Suppressor macrophage treated with lipopolysaccharide for 4 hours (primary cell): ENCODE measurements around the gene TCFL5.

Experiments
- DNase-seq: peaks from one replicate; pipeline ENCODE4 v3.0.0-alpha.2; 2020

The TCFL5 gene

GRCh38 chr20:62894261-62894660 is 32.6 kb upstream of the TCFL5 start:
- DNase-seq: no peak

GRCh38 chr20:62893700-62894099 is 32.1 kb upstream of the TCFL5 start:
- no peak for DNase-seq

GRCh38 chr20:62892348-62893304 is 31.0 kb upstream of the TCFL5 start:
- DNase-seq: no peak

- DNase-seq: no peak
Measured at GRCh38 chr20:62891111-62891510, 29.5 kb upstream of the TCFL5 start.

- DNase-seq: no peak
Measured at GRCh38 chr20:62890444-62890843, 28.8 kb upstream of the TCFL5 start.

- no peak for DNase-seq
Measured at GRCh38 chr20:62889871-62890270, 28.2 kb upstream of the TCFL5 start.

GRCh38 chr20:62889411-62889810 is 27.8 kb upstream of the TCFL5 start:
- no peak for DNase-seq

GRCh38 chr20:62888910-62889309 is 27.3 kb upstream of the TCFL5 start:
- DNase-seq: no peak

- no peak for DNase-seq
Measured at GRCh38 chr20:62888406-62888805, 26.8 kb upstream of the TCFL5 start.

GRCh38 chr20:62887860-62888239 is 26.2 kb upstream of the TCFL5 start:
- no peak for DNase-seq

GRCh38 chr20:62887152-62887859 is 25.7 kb upstream of the TCFL5 start:
- DNase-seq: peak; percentile 40

- no peak for DNase-seq
Measured at GRCh38 chr20:62886709-62887058, 25.1 kb upstream of the TCFL5 start.

- DNase-seq: no peak
Measured at GRCh38 chr20:62885896-62886708, 24.5 kb upstream of the TCFL5 start.

GRCh38 chr20:62885046-62885895 is 23.6 kb upstream of the TCFL5 start:
- DNase-seq: no peak

GRCh38 chr20:62884556-62884955 is 22.9 kb upstream of the TCFL5 start:
- DNase-seq: no peak

GRCh38 chr20:62882426-62882825 is 20.8 kb upstream of the TCFL5 start:
- DNase-seq: no peak

GRCh38 chr20:62881662-62882395 is 20.2 kb upstream of the TCFL5 start:
- DNase-seq: no peak

GRCh38 chr20:62880935-62881661 is 19.5 kb upstream of the TCFL5 start:
- DNase-seq: no peak

- DNase-seq: no peak
Measured at GRCh38 chr20:62880147-62880934, 18.7 kb upstream of the TCFL5 start.
